IMR-90 (cell line): ENCODE measurements around the gene LOC101059915.

ENCODE experiments used
- ATAC-seq: fragments of 200-7000 bp; cut with Tn5 transposase; 2 replicates; pipeline ENCODE4 v1.9.1; 2020; ENCODE audit warnings: low read depth, mild to moderate bottlenecking, moderate library complexity
- BruUV-seq: library from RNA; stranded (reverse); fragments of 400-500 nt; replicated peaks from 2 replicates; lab custom pipeline; 2021; lab: Mats Ljungman, UMichigan
- CTCF ChIA-PET: fragments of 300-600 bp; formaldehyde crosslinking; extraction: SDS; loops from one replicate; lab custom pipeline; 2021; ENCODE audit warnings: antibody characterized with exemption; lab: Yijun Ruan, JAX
- POLR2A ChIA-PET: fragments of 300-600 bp; sonication (Branson Sonifier 250); formaldehyde crosslinking; loops from one replicate; lab custom pipeline; 2022; ENCODE audit warnings: antibody characterized with exemption; ENCODE audit not compliant: unreplicated experiment; lab: Charles Lee
- DNase-seq: peaks from one replicate; pipeline ENCODE4 v3.0.0; 2013
- H2AFZ ChIP-seq: replicated peaks from 2 replicates; pipeline ENCODE3; 2013; ENCODE audit warnings: low read length, mild to moderate bottlenecking; ENCODE audit not compliant: poor library complexity
- H2AK5ac ChIP-seq: 2 replicates; pipeline ENCODE4 v1.6.1; 2013; ENCODE audit warnings: low read depth, low read length, inconsistent platforms
- H2AK9ac ChIP-seq: replicated peaks from 2 replicates; pipeline ENCODE3; 2013; ENCODE audit warnings: mild to moderate bottlenecking, low read depth, low read length, moderate library complexity; ENCODE audit not compliant: poor library complexity
- H2BK120ac ChIP-seq: 2 replicates; pipeline ENCODE4 v1.6.1; 2013; ENCODE audit warnings: low read depth, low read length, inconsistent platforms
- H2BK15ac ChIP-seq: 3 replicates; pipeline ENCODE4 v1.6.1; 2013; ENCODE audit warnings: low read depth, low read length, inconsistent platforms
- H2BK20ac ChIP-seq: 2 replicates; pipeline ENCODE4 v1.6.1; 2013; ENCODE audit warnings: low read depth, mild to moderate bottlenecking, inconsistent platforms, low read length, moderate library complexity
- H2BK5ac ChIP-seq: 2 replicates; pipeline ENCODE4 v1.6.1; 2013; ENCODE audit warnings: mild to moderate bottlenecking, low read depth, low read length, inconsistent platforms; ENCODE audit not compliant: poor library complexity, severe bottlenecking
- H3K14ac ChIP-seq: replicated peaks from 2 replicates; pipeline ENCODE4 v1.6.1; 2013; ENCODE audit warnings: low read depth, low read length, inconsistent platforms
- H3K18ac ChIP-seq: 2 replicates; pipeline ENCODE4 v1.6.1; 2013; ENCODE audit warnings: low read depth, low read length, control low read depth
- H3K23ac ChIP-seq: 2 replicates; pipeline ENCODE4 v1.6.1; 2013; ENCODE audit warnings: low read depth, low read length, inconsistent platforms
- H3K27ac ChIP-seq: 2 replicates; pipeline ENCODE4 v1.5.1; 2013; ENCODE audit warnings: mild to moderate bottlenecking, control low read depth, low read length; ENCODE audit not compliant: insufficient read depth
- H3K27me3 ChIP-seq: 2 replicates; pipeline ENCODE4 v1.6.1; 2013; ENCODE audit warnings: low read length; ENCODE audit not compliant: control insufficient read depth, insufficient read depth
- H3K36me3 ChIP-seq: 2 replicates; pipeline ENCODE4 v1.6.1; 2013; ENCODE audit warnings: low read length, mixed read lengths; ENCODE audit not compliant: control insufficient read depth, insufficient read depth
- H3K4ac ChIP-seq: 2 replicates; pipeline ENCODE4 v1.6.1; 2013; ENCODE audit warnings: low read depth, low read length, inconsistent platforms
- H3K4me1 ChIP-seq: 2 replicates; pipeline ENCODE4 v1.6.1; 2013; ENCODE audit warnings: low read length, mixed read lengths; ENCODE audit not compliant: control insufficient read depth, insufficient read depth
- H3K4me2 ChIP-seq: 2 replicates; pipeline ENCODE4 v1.6.1; 2013; ENCODE audit warnings: low read depth, mild to moderate bottlenecking, control low read depth, low read length, moderate library complexity
- H3K4me3 ChIP-seq: 2 replicates; pipeline ENCODE4 v1.5.1; 2013; ENCODE audit warnings: low read depth, mild to moderate bottlenecking, control low read depth, low read length, moderate library complexity; ENCODE audit not compliant: insufficient read depth
- H3K56ac ChIP-seq: 2 replicates; pipeline ENCODE4 v1.6.1; 2013; ENCODE audit warnings: low read length, inconsistent platforms; ENCODE audit not compliant: insufficient read depth; ENCODE audit errors: extremely low read depth
- H3K79me1 ChIP-seq, 2 experiments: 2 replicates each; pipeline ENCODE4 v1.6.1; 2013; ENCODE audit warnings: low read length in 2 of 2, inconsistent platforms in 1 of 2, low read depth in 1 of 2
- H3K9ac ChIP-seq: 2 replicates; pipeline ENCODE4 v1.6.1; 2013; ENCODE audit warnings: low read depth, low read length, control low read depth
- H3K9me1 ChIP-seq: 2 replicates; pipeline ENCODE4 v1.6.1; 2013; ENCODE audit warnings: low read length, inconsistent platforms; ENCODE audit not compliant: insufficient read depth
- H3K9me3 ChIP-seq: 2 replicates; pipeline ENCODE4 v1.6.1; 2013; ENCODE audit warnings: low read length; ENCODE audit not compliant: control insufficient read depth, insufficient read depth
- H4K20me1 ChIP-seq: 2 replicates; pipeline ENCODE4 v1.6.1; 2013; ENCODE audit warnings: low read length, inconsistent platforms; ENCODE audit not compliant: insufficient read depth
- H4K5ac ChIP-seq: 2 replicates; pipeline ENCODE4 v1.6.1; 2013; ENCODE audit warnings: mild to moderate bottlenecking, low read depth, low read length, control low read depth
- H4K8ac ChIP-seq, 2 experiments: 2 replicates each; pipeline ENCODE4 v1.6.1; 2013; ENCODE audit warnings: low read depth in 2 of 2, low read length in 2 of 2, control low read depth in 1 of 2, inconsistent platforms in 1 of 2
- H4K91ac ChIP-seq: 2 replicates; pipeline ENCODE4 v1.6.1; 2013; ENCODE audit warnings: low read depth, low read length, inconsistent platforms; ENCODE audit not compliant: insufficient read depth
- BHLHE40 ChIP-seq: fragments of 150-350 bp; IDR thresholded peaks from 2 replicates; pipeline ENCODE4 v1.6.1; 2016; ENCODE audit warnings: mild to moderate bottlenecking, low read depth, low read length
- CEBPB ChIP-seq: IDR thresholded peaks from 2 replicates; pipeline ENCODE4 v1.6.1; 2012; ENCODE audit warnings: low read depth, low read length, improper control_type of control experiment
- CHD1 ChIP-seq: IDR thresholded peaks from 2 replicates; pipeline ENCODE4 v1.6.1; 2012; ENCODE audit warnings: low read depth, low read length, improper control_type of control experiment
- ELK1 ChIP-seq: fragments of 150-350 bp; IDR thresholded peaks from 2 replicates; pipeline ENCODE4 v1.6.1; 2016; ENCODE audit warnings: low read depth, mild to moderate bottlenecking, low read length, moderate library complexity, borderline replicate concordance
- FOS ChIP-seq: fragments of 150-350 bp; IDR thresholded peaks from 2 replicates; pipeline ENCODE4 v1.6.1; 2016; ENCODE audit warnings: low read depth, low read length
- MAFK ChIP-seq: IDR thresholded peaks from 2 replicates; pipeline ENCODE4 v1.6.1; 2012; ENCODE audit warnings: low read depth, low read length, improper control_type of control experiment
- MAZ ChIP-seq: IDR thresholded peaks from 2 replicates; pipeline ENCODE4 v1.6.1; 2012; ENCODE audit warnings: low read depth, mild to moderate bottlenecking, low read length, improper control_type of control experiment, moderate library complexity, borderline replicate concordance
- MXI1 ChIP-seq: IDR thresholded peaks from 2 replicates; pipeline ENCODE4 v1.6.1; 2012; ENCODE audit warnings: low read depth, mild to moderate bottlenecking, low read length, moderate library complexity, borderline replicate concordance
- NFE2L2 ChIP-seq: fragments of 150-350 bp; IDR thresholded peaks from 2 replicates; pipeline ENCODE4 v1.6.1; 2016; ENCODE audit warnings: low read depth, mild to moderate bottlenecking, low read length
- POLR2A ChIP-seq: IDR thresholded peaks from 2 replicates; pipeline ENCODE4 v1.6.1; 2012; ENCODE audit warnings: mild to moderate bottlenecking, low read depth, low read length
- RAD21 ChIP-seq: IDR thresholded peaks from 2 replicates; pipeline ENCODE4 v1.6.1; 2012; ENCODE audit warnings: low read length, improper control_type of control experiment
- RCOR1 ChIP-seq: IDR thresholded peaks from 2 replicates; pipeline ENCODE4 v1.6.1; 2012; ENCODE audit warnings: mild to moderate bottlenecking, low read length, improper control_type of control experiment; ENCODE audit not compliant: insufficient replicate concordance
- RFX5 ChIP-seq: IDR thresholded peaks from 2 replicates; pipeline ENCODE4 v1.8.0; 2012; ENCODE audit warnings: low read depth, mild to moderate bottlenecking, low read length, moderate library complexity
- SMC3 ChIP-seq: fragments of 150-350 bp; IDR thresholded peaks from 2 replicates; pipeline ENCODE4 v1.6.1; 2016; ENCODE audit warnings: low read depth, mild to moderate bottlenecking, antibody characterized with exemption, low read length, moderate library complexity
- WGBS, 2 experiments: methylation state at CpG; one replicate each; pipeline versions ENCODE4 v1.1.5 to v1.1.7; 2013; ENCODE audit warnings: missing lambda C conversion rate in 2 of 2; ENCODE audit not compliant: insufficient read length in 1 of 2; ENCODE audit errors: extremely low coverage in 2 of 2; 5-methylcytosine and 5-hydroxymethylcytosine counted together
- dilution Hi-C: fragments of 300-500 bp; cut with HindIII; formaldehyde crosslinking; loops from one replicate; pipeline ENCODE4 v1.14.3; 2018; ENCODE audit warnings: low sequenced_read_pairs; ENCODE audit not compliant: unreplicated experiment
- in situ Hi-C: fragments of 300-500 bp; cut with MboI; formaldehyde crosslinking; loops from 3 replicates; pipeline ENCODE4 v1.14.3; 2019; ENCODE audit warnings: low sequenced_read_pairs, inconsistent platforms, mixed read lengths
- intact Hi-C: fragments of 100-400 bp; cut with micrococcal nuclease; formaldehyde crosslinking; loops from 2 replicates; pipeline ENCODE4 v1.10.0; 2022
- TF ChIP-seq, protein P1 (sequence below): fragments of 150-350 bp; IDR thresholded peaks from 2 replicates; pipeline ENCODE4 v1.6.1; 2017; ENCODE audit warnings: mild to moderate bottlenecking, antibody characterized with exemption, low read length, low read depth
- TF ChIP-seq, protein P2 (sequence below): conservative IDR thresholded peaks from 2 replicates; pipeline ENCODE4 v1.5.1; 2012; ENCODE audit warnings: mild to moderate bottlenecking, low read depth, low read length, improper control_type of control experiment

The LOC101059915 gene

DNA sequence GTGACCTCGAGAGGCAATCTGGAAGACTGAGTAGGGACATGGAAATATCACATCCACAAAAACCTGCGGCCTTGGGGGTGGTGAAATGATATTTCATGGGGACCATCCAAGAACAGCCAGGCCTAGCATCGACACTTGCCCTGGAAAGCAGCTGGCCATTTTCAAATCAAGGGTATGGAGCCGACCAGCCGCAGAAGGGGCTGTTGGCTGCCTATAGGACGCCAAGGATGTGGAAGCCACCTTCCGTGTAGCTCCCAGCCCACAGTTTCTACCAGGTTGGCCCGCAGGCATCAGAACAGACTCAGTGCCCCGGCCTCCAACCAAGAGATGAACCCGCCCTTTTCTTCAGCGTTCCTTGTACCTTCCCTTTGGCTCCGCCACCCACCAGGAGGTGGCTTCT lies 5.4 kb upstream of the LOC101059915 start:
- ATAC-seq: no peak
- dilution Hi-C loops (no loop called here), in situ Hi-C loops (loop anchor here (25.0 kb wide), 1 partner anchor 200 kb away; no protein-coding TSS in a partner anchor), intact Hi-C loops (no loop called here)
- H2BK20ac ChIP-seq: no peak overlapping the region
- H3K36me3 ChIP-seq: no peaks in the 10 kb centered on the region
- H3K9me3 ChIP-seq: no peaks in the 10 kb centered on the region; the same call in 1 of the 2 replicates
- H3K9ac ChIP-seq: no peak overlapping the region
- CTCF ChIA-PET: no interaction called here
- H3K79me1 ChIP-seq: no peaks in the 10 kb centered on the region
- H2BK120ac ChIP-seq: no peak overlapping the region
- H3K4ac ChIP-seq: no peak overlapping the region
- POLR2A ChIA-PET: no interaction called here
- H3K27me3 ChIP-seq: peaks cover 4% of the 10 kb centered on the region
- H3K23ac ChIP-seq: no peak overlapping the region
- no peaks in the 10 kb centered on the region for H4K20me1 ChIP-seq
- no peak overlapping the region for H3K4me2 ChIP-seq
- H2BK5ac ChIP-seq: no peak overlapping the region
- H2BK15ac ChIP-seq: no peak overlapping the region
- H3K14ac ChIP-seq: no peak overlapping the region
- no peak overlapping the region for H3K18ac ChIP-seq
- no peak overlapping the region for H4K8ac ChIP-seq
- DNase-seq: no peak
- no peak overlapping the region for H2AK9ac ChIP-seq
- no peak overlapping the region for H4K5ac ChIP-seq
- no peak overlapping the region for H2AK5ac ChIP-seq
- WGBS, 2 experiments: 90% methylated on average over 3 of the region's 12 CpGs; no CpG with 5 or more reads in 1 of the 2 experiments
- H3K56ac ChIP-seq: no peak overlapping the region
- BruUV-seq: no TSS peak
- no peak overlapping the region for H4K91ac ChIP-seq
- no peaks in the 10 kb centered on the region for H3K4me1 ChIP-seq
- H2AFZ ChIP-seq: no peak overlapping the region
- H3K9me1 ChIP-seq: no peaks in the 10 kb centered on the region
- TF ChIP-seq CEBPB (no peak), MAZ (no peak), RAD21 (no peak), BHLHE40 (no peak), MAFK (no peak), RFX5 (no peak), SMC3 (no peak), CHD1 (no peak), FOS (no peak), RCOR1 (no peak), MXI1 (no peak), NFE2L2 (no peak), POLR2A (no peak), ELK1 (no peak)
- TF ChIP-seq, protein P1, sequence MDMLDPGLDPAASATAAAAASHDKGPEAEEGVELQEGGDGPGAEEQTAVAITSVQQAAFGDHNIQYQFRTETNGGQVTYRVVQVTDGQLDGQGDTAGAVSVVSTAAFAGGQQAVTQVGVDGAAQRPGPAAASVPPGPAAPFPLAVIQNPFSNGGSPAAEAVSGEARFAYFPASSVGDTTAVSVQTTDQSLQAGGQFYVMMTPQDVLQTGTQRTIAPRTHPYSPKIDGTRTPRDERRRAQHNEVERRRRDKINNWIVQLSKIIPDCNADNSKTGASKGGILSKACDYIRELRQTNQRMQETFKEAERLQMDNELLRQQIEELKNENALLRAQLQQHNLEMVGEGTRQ: no peak
- TF ChIP-seq, protein P2, sequence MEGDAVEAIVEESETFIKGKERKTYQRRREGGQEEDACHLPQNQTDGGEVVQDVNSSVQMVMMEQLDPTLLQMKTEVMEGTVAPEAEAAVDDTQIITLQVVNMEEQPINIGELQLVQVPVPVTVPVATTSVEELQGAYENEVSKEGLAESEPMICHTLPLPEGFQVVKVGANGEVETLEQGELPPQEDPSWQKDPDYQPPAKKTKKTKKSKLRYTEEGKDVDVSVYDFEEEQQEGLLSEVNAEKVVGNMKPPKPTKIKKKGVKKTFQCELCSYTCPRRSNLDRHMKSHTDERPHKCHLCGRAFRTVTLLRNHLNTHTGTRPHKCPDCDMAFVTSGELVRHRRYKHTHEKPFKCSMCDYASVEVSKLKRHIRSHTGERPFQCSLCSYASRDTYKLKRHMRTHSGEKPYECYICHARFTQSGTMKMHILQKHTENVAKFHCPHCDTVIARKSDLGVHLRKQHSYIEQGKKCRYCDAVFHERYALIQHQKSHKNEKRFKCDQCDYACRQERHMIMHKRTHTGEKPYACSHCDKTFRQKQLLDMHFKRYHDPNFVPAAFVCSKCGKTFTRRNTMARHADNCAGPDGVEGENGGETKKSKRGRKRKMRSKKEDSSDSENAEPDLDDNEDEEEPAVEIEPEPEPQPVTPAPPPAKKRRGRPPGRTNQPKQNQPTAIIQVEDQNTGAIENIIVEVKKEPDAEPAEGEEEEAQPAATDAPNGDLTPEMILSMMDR: no peak
- no peak overlapping the region for H3K4me3 ChIP-seq
- no peak overlapping the region for H3K27ac ChIP-seq
